Measurements from ENCODE around the gene ABHD2.

The ABHD2 gene

DNA sequence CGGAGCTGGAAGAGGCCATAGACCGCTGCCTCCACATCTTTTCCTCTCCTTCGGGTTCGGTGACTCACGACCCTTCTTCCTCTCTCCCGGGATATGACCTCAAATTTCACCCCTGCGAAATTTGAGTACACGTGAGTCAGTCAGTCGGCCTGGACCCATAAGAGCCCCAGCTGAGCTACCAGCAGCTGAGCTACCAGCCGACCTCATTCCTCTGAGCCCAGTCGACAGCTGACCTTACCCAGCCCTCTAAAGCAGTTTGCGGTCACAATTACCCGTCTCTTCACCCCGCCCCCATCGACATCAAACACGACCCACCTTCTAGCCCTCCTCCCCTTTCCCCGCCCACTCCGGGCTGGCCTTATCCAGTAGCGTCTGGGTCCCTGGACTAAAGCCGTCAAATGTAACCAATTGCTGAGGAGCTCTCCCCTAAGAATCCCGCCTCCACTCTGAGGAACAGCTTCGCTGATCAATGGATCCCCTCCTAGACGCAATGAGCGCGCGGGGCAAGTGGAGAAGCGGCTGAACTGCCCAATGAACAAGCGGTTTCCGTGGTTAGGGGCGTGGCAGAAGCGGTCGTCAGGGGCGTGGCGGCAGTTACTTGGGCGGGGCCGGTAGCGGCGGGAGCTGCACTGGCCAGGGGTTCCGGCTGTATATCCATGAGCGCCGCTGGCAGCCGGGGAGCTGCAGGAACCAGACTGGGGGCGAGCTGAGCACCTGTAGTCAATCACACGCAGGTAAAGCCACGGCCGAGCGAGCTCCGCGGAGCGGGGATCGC, at the start of gene ABHD2 (continued):
- TF ChIP-seq, protein P1, sequence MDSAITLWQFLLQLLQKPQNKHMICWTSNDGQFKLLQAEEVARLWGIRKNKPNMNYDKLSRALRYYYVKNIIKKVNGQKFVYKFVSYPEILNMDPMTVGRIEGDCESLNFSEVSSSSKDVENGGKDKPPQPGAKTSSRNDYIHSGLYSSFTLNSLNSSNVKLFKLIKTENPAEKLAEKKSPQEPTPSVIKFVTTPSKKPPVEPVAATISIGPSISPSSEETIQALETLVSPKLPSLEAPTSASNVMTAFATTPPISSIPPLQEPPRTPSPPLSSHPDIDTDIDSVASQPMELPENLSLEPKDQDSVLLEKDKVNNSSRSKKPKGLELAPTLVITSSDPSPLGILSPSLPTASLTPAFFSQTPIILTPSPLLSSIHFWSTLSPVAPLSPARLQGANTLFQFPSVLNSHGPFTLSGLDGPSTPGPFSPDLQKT (IDR thresholded peaks at IDR 0.05; ENCODE audit: borderline replicate concordance, low read depth, low read length): no peak
- TF ChIP-seq ZNF501 (tag by site-specific recombination; IDR thresholded peaks at IDR 0.05) (peak; percentile 31; the same call in 1 of the 2 replicates), ZNF433 (tag by site-specific recombination; IDR thresholded peaks at IDR 0.05; ENCODE audit: low read depth) (no peak), ZNF274 (IDR thresholded peaks at IDR 0.05; ENCODE audit: low read length) (no peak), ZNF274 (tag by site-specific recombination; IDR thresholded peaks at IDR 0.05; ENCODE audit: borderline replicate concordance) (no peak), ZNF324 (tag by site-specific recombination; IDR thresholded peaks at IDR 0.05) (peak; percentile 93), KLF10 (tag by site-specific recombination; IDR thresholded peaks at IDR 0.05) (peak; percentile 75), ZNF341 (tag by site-specific recombination; IDR thresholded peaks at IDR 0.05; ENCODE audit: low read depth) (peak; percentile 89), GLI4 (tag by site-specific recombination; IDR thresholded peaks at IDR 0.05) (no peak), ZNF350 (tag by site-specific recombination; IDR thresholded peaks at IDR 0.05) (no peak), KLF16 (tag by site-specific recombination; IDR thresholded peaks at IDR 0.05) (peak; percentile 84; the same call in 1 of the 2 replicates), ZNF416 (tag by site-specific recombination; IDR thresholded peaks at IDR 0.05) (no peak), ZBTB1 (tag by site-specific recombination; IDR thresholded peaks at IDR 0.05) (no peak), ZNF292 (tag by site-specific recombination; IDR thresholded peaks at IDR 0.05; ENCODE audit: borderline replicate concordance, low read depth) (no peak), ZNF792 (tag by site-specific recombination; IDR thresholded peaks at IDR 0.05) (no peak), ZNF174 (tag by site-specific recombination; IDR thresholded peaks at IDR 0.05) (no peak), ZIC2 (tag by site-specific recombination; IDR thresholded peaks at IDR 0.05) (peak; percentile 52), ZBTB20 (tag by site-specific recombination; IDR thresholded peaks at IDR 0.05) (no peak), MYNN (tag by site-specific recombination; IDR thresholded peaks at IDR 0.05; ENCODE audit: borderline replicate concordance) (peak; percentile 86), ZNF175 (tag by site-specific recombination; IDR thresholded peaks at IDR 0.05) (no peak), ZNF670 (tag by site-specific recombination; IDR thresholded peaks at IDR 0.05; ENCODE audit: low read depth) (no peak), ZNF48 (tag by site-specific recombination; IDR thresholded peaks at IDR 0.05) (no peak), ZNF169 (tag by site-specific recombination; IDR thresholded peaks at IDR 0.05) (no peak), MEIS1 (CRISPR knock-in tag; IDR thresholded peaks at IDR 0.05; ENCODE audit: borderline replicate concordance) (no peak), ZNF24 (tag by site-specific recombination; IDR thresholded peaks at IDR 0.05) (peak; percentile 85; the same call in 1 of the 2 replicates), GLI2 (tag by site-specific recombination; IDR thresholded peaks at IDR 0.05; ENCODE audit: borderline replicate concordance, low read depth) (no peak; the same call in 1 of the 2 replicates), ZSCAN16 (tag by site-specific recombination; IDR thresholded peaks at IDR 0.05) (no peak), ZFP37 (tag by site-specific recombination; IDR thresholded peaks at IDR 0.05) (no peak), ZBTB17 (tag by site-specific recombination; IDR thresholded peaks at IDR 0.05) (0 out of 2 replicates have a peak, but pooled peaks have one; percentile 63), ZNF140 (tag by site-specific recombination; IDR thresholded peaks at IDR 0.05) (no peak)
- TF ChIP-seq, protein P2, sequence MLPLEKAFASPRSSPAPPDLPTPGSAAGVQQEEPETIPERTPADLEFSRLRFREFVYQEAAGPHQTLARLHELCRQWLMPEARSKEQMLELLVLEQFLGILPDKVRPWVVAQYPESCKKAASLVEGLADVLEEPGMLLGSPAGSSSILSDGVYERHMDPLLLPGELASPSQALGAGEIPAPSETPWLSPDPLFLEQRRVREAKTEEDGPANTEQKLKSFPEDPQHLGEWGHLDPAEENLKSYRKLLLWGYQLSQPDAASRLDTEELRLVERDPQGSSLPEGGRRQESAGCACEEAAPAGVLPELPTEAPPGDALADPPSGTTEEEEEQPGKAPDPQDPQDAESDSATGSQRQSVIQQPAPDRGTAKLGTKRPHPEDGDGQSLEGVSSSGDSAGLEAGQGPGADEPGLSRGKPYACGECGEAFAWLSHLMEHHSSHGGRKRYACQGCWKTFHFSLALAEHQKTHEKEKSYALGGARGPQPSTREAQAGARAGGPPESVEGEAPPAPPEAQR (tag by site-specific recombination; IDR thresholded peaks at IDR 0.05): no peak
- TF ChIP-seq, protein P3, sequence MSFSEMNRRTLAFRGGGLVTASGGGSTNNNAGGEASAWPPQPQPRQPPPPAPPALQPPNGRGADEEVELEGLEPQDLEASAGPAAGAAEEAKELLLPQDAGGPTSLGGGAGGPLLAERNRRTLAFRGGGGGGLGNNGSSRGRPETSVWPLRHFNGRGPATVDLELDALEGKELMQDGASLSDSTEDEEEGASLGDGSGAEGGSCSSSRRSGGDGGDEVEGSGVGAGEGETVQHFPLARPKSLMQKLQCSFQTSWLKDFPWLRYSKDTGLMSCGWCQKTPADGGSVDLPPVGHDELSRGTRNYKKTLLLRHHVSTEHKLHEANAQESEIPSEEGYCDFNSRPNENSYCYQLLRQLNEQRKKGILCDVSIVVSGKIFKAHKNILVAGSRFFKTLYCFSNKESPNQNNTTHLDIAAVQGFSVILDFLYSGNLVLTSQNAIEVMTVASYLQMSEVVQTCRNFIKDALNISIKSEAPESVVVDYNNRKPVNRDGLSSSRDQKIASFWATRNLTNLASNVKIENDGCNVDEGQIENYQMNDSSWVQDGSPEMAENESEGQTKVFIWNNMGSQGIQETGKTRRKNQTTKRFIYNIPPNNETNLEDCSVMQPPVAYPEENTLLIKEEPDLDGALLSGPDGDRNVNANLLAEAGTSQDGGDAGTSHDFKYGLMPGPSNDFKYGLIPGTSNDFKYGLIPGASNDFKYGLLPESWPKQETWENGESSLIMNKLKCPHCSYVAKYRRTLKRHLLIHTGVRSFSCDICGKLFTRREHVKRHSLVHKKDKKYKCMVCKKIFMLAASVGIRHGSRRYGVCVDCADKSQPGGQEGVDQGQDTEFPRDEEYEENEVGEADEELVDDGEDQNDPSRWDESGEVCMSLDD (tag by site-specific recombination; IDR thresholded peaks at IDR 0.05): no peak
- TF ChIP-seq, protein P4, sequence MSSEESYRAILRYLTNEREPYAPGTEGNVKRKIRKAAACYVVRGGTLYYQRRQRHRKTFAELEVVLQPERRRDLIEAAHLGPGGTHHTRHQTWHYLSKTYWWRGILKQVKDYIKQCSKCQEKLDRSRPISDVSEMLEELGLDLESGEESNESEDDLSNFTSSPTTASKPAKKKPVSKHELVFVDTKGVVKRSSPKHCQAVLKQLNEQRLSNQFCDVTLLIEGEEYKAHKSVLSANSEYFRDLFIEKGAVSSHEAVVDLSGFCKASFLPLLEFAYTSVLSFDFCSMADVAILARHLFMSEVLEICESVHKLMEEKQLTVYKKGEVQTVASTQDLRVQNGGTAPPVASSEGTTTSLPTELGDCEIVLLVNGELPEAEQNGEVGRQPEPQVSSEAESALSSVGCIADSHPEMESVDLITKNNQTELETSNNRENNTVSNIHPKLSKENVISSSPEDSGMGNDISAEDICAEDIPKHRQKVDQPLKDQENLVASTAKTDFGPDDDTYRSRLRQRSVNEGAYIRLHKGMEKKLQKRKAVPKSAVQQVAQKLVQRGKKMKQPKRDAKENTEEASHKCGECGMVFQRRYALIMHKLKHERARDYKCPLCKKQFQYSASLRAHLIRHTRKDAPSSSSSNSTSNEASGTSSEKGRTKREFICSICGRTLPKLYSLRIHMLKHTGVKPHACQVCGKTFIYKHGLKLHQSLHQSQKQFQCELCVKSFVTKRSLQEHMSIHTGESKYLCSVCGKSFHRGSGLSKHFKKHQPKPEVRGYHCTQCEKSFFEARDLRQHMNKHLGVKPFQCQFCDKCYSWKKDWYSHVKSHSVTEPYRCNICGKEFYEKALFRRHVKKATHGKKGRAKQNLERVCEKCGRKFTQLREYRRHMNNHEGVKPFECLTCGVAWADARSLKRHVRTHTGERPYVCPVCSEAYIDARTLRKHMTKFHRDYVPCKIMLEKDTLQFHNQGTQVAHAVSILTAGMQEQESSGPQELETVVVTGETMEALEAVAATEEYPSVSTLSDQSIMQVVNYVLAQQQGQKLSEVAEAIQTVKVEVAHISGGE (tag by site-specific recombination; conservative IDR thresholded peaks at IDR 0.05; ENCODE audit: low read depth): no peak

All from HEK293 (cell line).